SKM-1 (cell line): ENCODE data around the gene CPA2.

ENCODE experiments used
- DNase-seq: peaks from one replicate; lab custom pipeline; 2025; ENCODE audit not compliant: unreplicated experiment; lab: John Stamatoyannopoulos, UW

CPA2 gene

GRCh38 chr7:130254555-130254954 is 12.1 kb upstream of the CPA2 start:
- DNase-seq = no peak

GRCh38 chr7:130256704-130257103 is 10.0 kb upstream of the CPA2 start:
- DNase-seq = no peak

GRCh38 chr7:130258494-130259078 is 8.1 kb upstream of the CPA2 start:
- DNase-seq = no peak

GRCh38 chr7:130262448-130262847 is 4.2 kb upstream of the CPA2 start:
- no peak for DNase-seq

GRCh38 chr7:130263130-130263529 is 3.5 kb upstream of the CPA2 start:
- DNase-seq = no peak

GRCh38 chr7:130266961-130267321 is 278 bp downstream of the CPA2 start:
- no peak for DNase-seq

- DNase-seq = no peak
Measured at GRCh38 chr7:130268463-130269317, 2.0 kb downstream of the CPA2 start.

- DNase-seq = no peak
Measured at GRCh38 chr7:130269318-130269694, 2.6 kb downstream of the CPA2 start.

- no peak for DNase-seq
Measured at GRCh38 chr7:130270947-130271800, 4.5 kb downstream of the CPA2 start.

GRCh38 chr7:130272381-130273080 is 5.9 kb downstream of the CPA2 start:
- DNase-seq = no peak

GRCh38 chr7:130273081-130273932 is 6.6 kb downstream of the CPA2 start:
- DNase-seq = no peak

GRCh38 chr7:130273933-130274255 is 7.2 kb downstream of the CPA2 start:
- no peak for DNase-seq

GRCh38 chr7:130274296-130274695 is 7.6 kb downstream of the CPA2 start:
- no peak for DNase-seq

- no peak for DNase-seq
Measured at GRCh38 chr7:130274983-130275591, 8.4 kb downstream of the CPA2 start.

- no peak for DNase-seq
Measured at GRCh38 chr7:130275826-130276297, 9.2 kb downstream of the CPA2 start.

- no peak for DNase-seq
Measured at GRCh38 chr7:130276796-130277762, 10.4 kb downstream of the CPA2 start.

- no peak for DNase-seq
Measured at GRCh38 chr7:130277763-130278643, 11.3 kb downstream of the CPA2 start.

- no peak for DNase-seq
Measured at GRCh38 chr7:130278860-130279259, 12.2 kb downstream of the CPA2 start.
